ENCODE measurements around the gene CMC1.
"Not testable (repeated sequence)": the region's sequence is repeated elsewhere in the genome, so short reads cannot be mapped to it uniquely, and the experiment has no call there.

The CMC1 gene, protein sequence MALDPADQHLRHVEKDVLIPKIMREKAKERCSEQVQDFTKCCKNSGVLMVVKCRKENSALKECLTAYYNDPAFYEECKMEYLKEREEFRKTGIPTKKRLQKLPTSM

DNA sequence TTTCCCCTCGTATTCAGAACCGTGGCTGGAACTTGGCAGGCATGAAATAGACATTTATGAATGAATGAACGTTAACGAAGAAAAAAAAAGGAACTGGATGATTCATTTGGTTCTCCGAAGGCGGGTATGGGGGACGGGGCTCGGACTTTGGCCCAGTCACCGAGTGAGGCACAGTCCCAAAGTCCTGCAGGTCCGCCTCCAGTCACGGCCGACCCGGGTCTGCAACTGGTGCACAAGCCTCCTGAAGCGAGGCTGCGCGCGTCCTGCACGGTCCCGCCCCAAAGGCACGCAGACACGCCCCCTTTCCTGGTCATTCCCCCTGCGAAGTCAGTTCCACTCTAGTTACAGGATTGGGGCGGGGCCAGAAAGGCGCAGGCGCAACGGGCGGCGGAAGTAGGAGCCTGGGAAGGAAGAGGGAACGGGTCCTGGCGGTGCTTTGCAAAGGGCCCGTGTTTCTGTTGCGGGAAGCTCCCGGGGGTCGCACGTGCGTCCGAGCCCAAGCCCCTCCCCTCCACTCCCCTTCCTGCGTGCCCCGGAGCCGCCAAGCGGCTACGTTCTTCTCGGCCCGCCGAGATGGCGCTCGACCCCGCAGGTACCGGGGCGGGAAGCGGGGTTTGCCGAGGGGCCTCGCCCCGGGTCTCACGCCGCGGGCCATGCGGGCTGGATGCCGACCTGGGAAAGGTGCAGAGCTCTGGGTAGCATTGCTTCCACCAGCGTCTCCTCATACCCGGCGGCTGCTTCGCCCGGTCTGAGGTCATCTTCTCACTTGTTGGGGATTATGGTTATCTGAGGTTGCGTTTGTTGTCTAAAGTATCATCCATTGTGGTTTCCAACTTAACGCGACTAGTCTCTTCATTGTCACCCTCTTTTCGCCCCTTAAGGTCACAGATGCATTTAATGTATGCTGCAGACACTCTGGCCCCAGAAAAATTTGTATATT, at the start of gene CMC1:
TSS of gene CMC1 (plus strand) at position 399 of the 940 bp plus-strand sequence. CDS start at position 574, 175 bp downstream.
- peak; percentile 89 to 96 for DNase-seq (ENCODE audit: low read depth in 2 of 2)

DNA sequence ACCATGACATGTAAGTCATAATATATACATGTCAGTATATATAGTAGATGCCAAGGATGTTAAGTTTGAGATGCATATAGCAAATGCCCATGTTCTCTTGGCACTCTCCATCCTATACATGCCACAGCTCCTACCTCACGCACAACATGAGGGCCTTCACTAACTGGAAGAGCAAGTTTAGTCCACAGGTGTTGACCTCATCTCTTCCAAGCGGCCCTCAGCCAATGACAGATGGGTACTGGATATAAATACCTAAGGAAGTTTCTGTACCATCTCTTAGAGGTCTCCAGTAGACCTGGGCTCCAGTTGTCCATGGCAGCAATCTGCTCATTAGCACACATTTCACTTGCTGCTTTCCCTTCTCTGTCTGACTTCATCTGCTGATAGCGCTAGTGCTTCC, 43.3 kb upstream of the CMC1 start:
- DNase-seq (ENCODE audit: low read depth in 2 of 2), result no peak

DNA sequence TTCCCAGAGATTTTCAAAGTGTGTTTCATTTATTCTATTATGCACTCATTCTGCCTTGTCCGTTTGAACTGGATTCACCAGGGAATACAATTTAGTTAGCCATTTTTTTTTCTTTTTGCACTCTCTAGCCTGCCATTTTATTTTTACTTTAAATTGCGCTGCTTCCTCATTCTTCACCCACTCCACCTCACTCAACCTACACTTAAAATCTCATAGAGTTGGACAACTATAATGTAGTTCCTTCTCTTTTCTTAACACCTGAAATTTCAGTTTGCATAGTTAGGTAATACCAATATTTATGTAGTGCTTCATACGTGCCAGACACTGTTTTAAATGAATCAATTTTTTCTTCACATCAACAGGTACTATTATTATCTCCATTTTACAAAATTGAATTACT, 42.4 kb upstream of the CMC1 start:
- DNase-seq (ENCODE audit: low read depth in 2 of 2), result no peak

DNA sequence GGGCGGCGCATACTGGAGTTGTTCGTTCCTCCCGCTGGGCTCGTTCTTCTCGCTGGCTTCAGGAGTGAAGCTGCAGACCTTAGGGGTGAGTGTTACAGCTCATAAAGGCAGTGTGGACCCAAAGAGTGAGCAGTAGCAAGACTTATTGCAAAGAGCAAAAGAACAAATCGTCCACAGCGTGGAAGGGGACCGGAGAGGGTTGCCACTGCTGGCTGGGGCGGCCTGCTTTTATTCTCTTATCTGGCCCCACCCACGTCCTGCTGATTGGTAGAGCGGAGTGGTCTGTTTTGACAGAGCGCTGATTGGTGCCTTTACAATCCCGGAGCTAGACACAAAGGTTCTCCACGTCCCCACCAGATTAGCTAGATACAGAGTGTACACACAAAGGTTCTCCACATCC, 41.8 kb upstream of the CMC1 start:
- DNase-seq (ENCODE audit: low read depth in 2 of 2), result not testable (repeated sequence)

DNA sequence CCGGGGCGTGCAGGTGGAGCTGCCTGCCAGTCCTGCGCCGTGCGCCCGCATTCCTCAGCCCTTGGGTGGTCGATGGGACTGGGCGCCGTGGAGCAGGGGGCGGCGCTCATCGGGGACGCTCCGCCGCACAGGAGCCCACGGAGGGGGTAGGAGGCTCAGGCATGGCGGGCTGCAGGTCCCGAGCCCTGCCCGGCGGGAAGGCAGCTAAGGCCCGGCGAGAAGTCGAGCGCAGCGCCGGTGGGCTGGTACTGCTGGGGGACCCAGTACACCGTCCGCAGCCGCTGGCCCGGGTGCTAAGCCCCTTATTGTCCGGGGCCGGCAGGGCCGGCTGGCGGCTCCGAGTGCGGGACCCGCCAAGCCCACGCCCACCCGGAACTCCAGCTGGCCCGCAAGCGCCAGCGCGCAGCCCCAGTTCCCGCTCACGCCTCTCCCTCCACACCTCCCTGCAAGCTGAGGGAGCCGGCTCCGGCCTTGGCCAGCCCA, 41.0 kb upstream of the CMC1 start:
- not testable (repeated sequence) for DNase-seq (ENCODE audit: low read depth in 2 of 2)

DNA sequence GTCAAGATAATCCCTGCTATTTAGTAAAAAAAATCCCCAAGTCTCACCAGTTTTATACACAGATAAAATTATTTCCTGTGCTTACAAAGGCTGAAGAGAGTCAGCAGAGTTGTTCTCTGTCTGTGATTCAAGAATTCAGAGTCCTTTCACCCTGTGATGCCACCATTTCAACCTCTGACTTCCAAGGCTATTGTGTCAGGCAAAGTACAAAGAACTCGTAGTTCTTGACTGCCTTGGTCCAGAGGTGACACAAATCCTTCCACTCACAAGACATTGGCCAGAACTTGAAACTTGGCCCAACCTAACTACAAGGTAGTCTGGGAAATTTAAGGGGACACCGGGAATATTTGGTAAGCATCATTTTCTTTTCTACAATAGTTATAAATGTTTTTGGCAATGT, 34.9 kb upstream of the CMC1 start:
- no peak for DNase-seq (ENCODE audit: low read depth in 2 of 2)

DNA sequence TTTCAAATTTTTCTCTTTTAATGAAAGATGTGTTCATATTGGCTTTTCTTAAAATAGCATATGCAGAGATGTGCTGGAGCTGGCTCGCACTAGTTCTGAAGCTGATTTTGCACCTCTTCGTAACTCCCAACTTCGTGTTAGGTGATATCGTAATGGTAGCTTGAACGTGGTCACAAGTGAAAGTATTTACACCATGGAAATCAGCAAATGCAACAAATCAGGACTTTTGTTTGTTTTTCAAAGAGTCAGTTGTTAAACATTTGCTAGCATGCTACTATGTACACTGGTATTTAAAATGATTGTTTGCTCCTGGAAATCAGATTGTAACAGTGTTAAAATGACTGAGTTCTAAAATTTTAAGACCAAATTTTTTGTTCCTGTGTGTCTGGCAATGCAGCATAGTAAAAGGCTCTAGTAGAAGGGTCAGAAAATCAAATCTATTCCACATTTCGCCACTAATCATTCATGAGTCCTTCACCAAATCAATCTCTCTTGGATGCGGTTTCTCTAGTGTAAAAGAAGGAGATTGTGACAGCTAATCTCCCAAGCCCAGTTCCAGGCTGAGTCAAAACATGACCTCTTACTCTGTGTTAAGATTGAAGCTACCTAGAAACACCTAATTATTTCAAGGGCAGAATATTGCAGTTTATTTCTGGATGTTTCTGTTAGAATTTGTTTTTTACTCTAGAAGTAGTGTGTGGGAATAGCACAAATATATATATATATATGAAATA, 34.3 kb upstream of the CMC1 start:
- no peak for DNase-seq (ENCODE audit: low read depth in 2 of 2)

DNA sequence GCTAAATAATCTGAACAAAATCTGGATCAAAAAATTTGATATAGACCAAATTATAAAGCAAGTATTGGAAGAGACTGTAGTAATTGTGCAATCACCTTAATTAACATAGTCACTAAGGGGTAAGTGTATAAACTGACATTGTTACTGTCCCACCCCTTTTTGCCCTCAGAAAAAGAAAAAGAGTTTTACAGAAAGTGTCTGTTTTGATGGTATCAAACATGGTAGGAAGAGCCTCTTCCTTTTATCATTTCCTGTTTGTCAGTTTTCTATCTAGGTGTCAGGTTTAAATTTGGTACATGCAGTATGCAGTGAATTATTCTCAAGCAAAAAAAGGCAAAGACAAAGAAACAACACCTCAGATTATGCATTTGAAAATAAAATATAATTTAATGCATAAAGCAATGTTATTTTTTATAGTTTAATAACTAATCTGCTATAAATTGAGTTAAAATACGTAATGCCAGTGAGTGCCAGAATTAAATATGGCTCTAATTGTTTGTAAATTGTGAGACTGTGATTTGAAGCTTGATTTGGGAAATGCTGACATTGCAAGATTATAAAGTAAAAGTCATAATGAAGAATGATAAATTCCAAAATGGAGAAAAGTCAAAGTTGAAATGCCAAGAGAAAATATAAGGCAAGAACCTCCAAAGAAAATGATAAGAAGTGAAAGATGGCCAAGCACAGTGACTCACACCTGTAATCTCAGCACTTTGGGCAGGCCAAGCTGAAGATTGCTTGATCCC, 30.3 kb upstream of the CMC1 start:
- no peak for DNase-seq (ENCODE audit: low read depth in 2 of 2)

DNA sequence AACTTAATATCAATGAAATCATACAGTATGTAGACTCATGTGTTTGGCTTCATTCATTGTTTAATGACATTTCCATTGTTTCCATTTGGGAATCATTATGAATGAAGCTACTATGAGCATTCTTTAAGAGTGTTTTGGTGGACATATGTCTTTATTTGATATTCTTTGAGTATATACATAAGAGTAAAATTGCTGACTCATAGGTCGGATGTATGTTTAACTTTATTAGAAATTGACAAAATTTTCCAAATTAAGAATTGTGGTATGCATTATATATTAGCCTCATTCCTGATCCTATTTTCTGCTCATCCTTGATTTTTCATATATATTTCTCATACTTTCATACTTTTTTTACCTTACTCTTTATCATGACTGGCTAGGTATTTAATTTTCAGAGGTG, 28.7 kb upstream of the CMC1 start:
- no peak for DNase-seq (ENCODE audit: low read depth in 2 of 2)

DNA sequence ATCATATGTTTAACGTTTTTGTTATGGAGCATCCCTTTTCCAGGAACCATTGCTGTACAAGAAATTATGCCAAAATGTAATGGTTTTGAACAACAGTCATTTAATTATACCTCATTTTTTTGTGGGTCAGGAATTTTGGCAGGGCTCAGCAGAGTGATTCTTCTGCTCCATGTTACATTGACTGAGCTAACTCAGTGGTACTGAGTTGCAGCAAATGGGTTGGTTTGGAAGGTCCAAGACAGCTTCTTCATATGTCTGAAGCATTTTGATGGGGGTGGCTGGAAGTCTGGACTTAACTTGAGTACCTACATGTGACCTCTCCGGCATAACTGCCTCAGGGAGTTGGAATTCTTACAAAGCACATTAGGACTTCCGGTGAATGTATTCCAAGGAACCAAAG, 26.0 kb upstream of the CMC1 start:
- no peak for DNase-seq (ENCODE audit: low read depth in 2 of 2)

DNA sequence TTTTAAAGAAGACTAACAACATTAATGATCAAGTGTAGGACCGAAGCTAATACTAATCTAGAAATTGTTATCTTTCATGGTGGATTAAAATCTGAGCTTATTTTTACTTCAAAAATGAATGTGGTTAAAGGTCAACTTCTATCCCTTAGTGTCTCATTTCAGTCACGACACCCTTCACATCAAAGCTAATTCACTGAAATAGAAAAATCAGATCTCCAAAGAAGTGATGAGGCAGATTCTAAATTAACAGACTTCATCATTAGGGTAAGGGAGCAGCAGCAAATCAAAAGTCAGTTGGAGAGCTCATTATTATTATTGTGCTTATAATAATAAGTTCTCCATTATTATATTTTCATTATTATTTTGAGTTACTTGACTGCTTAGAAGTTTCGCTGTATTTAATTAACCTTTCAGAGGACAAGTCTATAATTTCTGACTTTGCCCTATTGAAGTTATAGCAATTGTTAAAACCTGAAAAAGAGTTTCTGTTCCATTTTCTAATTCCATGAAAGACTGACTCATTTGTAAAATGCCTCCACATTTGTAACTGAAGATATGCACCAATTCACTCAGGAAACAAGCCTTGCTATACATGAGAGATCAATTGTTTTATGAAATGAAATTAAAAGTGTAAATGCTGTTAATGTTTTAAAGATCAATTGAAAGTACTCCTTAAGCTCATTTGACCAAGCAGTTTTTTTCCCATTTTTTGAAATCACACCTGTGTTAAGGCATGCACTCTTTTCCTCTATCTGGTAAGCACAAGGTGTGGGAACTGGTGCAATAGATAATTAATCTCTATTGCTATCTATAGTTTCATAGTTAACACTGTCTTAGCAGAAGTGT, 23.1 kb upstream of the CMC1 start:
- no peak for DNase-seq (ENCODE audit: low read depth in 2 of 2)

DNA sequence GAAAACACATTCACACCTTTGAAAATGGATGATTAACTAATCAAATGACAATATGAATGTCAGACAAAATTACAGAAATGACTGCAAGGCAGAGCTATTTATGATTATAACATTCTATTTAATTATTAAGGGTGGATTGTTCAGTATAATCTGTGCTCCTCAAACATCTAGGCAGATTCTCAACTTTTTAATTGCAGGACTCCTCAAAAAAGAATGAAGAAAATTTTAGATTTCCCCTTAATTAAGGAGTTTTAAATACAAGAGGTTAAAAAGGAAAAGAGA, 22.6 kb upstream of the CMC1 start:
- no peak for DNase-seq (ENCODE audit: low read depth in 2 of 2)

DNA sequence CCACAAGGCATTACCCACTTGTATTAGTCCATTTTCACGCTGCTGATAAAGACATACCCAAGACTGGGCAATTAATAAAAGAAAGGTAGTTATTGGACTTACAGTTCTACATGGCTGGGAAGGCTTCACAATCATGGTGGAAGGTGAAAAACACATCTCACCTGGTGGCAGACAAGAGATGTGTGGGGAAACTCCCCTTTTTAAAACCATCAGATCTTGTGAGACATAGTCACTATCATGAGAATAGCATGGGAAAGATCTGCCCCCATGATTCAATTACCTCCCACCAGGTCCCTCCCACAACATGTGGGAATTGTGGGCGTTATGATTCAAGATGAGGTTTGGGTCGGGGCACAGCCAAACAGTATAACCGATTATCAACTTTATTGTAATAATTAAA, 17.0 kb upstream of the CMC1 start:
- DNase-seq (ENCODE audit: low read depth in 2 of 2), result no peak

DNA sequence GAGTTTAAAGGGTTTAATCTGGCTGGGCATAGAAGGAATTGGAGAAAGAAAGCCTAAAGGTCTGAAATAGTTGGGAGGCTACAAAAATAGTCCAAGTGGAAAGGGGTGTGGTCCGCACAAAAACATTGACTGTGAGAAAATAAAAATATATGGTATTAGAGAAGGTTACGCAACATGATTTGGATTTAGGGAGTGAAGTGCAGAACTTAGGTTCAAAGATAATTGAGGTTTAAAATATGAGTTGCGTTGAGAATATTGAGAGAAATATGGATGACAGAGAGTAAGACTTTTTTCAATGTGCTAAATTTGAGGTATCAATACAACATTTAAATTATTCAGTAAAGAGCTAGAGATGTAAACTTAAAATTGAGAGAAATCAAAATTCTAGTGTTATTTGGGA, 15.4 kb upstream of the CMC1 start:
- no peak for DNase-seq (ENCODE audit: low read depth in 2 of 2)

DNA sequence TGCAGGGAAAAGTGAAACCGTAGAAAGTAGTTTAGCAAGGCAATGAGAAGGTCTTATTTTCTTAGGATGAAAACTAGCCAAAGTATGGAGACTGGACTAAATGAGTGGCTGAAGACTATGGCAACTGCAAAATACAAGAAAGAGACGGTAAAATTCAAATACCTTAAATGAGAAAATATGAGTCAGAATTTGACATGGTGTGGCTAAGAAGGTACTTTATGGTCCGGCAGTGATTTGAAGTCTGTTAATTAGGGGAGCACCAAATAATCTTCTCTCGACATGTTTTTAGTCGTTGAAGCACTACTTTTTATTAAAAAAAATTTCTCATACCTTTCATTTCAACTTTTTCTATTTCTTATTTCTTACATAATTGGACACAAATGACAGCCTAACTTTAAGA, 12.8 kb upstream of the CMC1 start:
- DNase-seq (ENCODE audit: low read depth in 2 of 2), result no peak

DNA sequence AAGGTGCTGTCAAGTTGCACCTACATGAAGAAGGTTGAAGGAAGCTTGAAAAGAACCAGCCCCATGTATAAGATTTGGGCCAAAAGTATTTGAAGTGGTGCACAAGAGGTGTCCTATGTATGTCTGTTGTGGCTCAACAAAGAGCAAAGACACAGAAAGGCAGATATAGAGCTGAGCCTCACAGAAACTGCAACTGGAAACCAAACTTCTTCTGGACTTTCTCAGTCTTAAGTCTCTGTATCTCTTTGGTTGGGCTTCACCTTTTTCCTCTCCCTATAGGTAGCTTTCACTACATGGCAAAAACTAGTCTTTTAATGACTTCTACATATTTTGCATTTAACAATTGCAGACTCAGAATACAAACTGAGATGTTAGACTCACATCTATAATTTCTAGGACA, 8.8 kb upstream of the CMC1 start:
- DNase-seq (ENCODE audit: low read depth in 2 of 2), result no peak

DNA sequence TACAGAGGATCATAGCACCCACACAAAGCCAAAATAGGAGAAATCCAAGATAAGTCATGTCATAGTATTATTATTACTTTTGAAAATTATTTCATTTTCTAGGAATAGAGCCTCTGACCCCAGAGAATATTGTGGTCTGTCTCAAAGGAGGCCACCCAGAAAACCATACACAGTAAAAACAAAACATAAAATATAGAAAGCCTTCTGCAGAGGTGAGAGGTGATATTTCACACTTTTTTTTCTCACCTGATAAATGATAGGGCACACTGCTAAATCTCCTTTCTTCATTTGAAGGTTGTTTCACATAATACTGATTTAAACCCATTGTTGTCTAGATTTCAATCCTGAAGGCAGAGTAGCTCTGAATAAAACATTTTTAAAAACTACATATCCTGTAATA, 7.0 kb upstream of the CMC1 start:
- DNase-seq (ENCODE audit: low read depth in 2 of 2), result no peak

DNA sequence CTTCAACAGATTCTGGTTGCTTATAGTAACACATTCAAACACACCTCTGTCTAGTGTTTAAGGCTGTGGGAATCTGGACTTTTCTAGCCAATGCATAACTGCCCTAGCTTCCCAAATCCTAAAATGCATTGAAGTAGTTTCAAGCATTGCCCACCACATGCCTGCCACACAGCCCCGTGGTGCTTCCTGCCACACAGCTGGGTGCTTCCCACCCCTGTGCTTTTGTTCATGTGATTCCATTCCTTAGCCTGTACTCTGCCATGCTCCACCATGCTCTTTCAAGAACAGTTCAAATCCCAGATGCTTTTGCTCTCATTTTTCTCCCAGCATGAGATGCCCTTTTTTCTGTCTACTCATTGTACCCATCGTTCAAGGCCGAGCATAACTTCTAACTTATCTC, 2.3 kb upstream of the CMC1 start:
- DNase-seq (ENCODE audit: low read depth in 2 of 2), result no peak

DNA sequence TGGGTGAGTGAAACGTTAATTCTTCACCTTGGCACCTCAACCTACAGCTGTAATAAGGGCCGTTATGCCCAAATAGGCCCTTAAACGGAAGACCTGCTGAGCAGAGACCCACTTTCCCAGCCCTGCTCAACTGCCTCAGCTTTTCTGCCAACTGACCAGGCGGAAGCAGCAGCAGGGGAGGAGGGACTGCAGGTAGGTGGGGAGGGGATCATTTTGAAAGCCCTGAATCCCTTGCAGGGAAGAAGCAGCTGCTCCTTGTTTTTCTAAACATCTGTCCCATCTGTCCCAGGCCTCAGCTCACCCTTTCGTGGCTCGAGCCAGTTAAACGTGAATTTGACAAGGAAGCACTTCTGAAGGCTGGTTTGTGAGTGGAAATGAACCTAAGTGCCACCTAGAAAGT, 978 bp upstream of the CMC1 start:
- no peak for DNase-seq (ENCODE audit: low read depth in 2 of 2)

DNA sequence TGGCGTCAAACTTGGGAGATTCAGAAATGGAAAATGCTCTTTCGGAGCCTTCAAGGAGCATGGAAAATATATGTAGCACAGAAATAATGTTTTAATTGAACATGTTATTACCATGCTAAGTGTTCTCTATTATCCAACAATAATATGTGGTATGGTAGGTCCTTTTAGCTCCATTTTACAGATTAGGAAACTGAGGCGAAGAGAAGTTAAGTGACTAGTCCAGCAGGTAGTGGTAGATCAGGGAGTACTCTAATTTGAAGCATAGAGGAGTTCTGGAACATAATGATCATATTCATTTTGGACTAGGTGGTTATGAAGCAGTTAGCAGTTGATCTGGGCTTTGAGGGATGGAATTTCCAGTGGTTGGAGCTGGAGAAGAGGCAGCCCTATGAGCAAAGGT, 1.1 kb downstream of the CMC1 start:
- no peak for DNase-seq (ENCODE audit: low read depth in 2 of 2)

DNA sequence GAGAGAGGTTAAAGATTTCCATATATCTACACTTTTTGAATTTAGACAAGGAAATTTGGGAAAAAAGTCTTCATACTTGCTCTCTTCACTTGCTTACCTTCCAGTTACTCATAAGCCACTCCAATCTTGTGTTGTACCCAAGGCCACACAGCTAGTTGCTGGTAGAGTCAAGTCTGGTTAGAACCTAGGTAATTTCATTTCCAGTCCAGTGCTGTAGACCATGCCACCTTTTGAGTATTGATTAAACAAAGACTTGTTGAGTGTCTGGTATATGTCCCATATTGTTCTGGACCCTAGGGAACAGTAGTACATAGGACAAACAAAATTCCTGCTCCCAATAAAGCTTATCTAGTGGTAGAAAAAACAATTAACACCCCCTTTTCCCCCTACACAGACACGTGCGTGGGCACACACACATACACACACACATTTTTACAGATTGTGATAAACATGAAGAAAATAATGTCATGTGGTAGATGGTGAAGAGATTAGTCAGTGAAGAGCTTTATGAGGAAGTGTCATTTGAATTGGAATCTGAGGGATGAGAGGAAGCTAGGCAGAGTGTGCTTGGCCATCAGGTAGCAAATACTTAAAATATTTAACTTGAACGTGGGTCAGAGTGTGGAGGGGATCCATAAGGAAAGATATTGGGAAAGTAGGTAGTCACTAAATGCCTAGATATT, 2.1 kb downstream of the CMC1 start:
- no peak for DNase-seq (ENCODE audit: low read depth in 2 of 2)
